Esophagus muscularis mucosa (tissue), 3 donors: ENCODE data around the gene DIAPH1.

Source experiments
- CTCF ChIP-seq, 3 experiments: fragments of 200-600 bp in 2 of 3; fragments of 450-650 bp in 1 of 3; sonication (generic) in 2 of 3; IDR thresholded peaks; one replicate each; pipeline ENCODE4 v1.5.1; 2017 to 2019; ENCODE audit warnings: antibody characterized with exemption in 3 of 3, mild to moderate bottlenecking in 2 of 3, moderate library complexity in 1 of 3
- POLR2A ChIP-seq: fragments of 450-650 bp; IDR thresholded peaks from one replicate; pipeline ENCODE4 v1.6.1; 2017; ENCODE audit warnings: antibody characterized with exemption, moderate library complexity, mild to moderate bottlenecking, low read depth
- POLR2AphosphoS5 ChIP-seq, 2 donors: sonication (generic); formaldehyde crosslinking; IDR thresholded peaks; one replicate each; pipeline ENCODE4 v1.6.1; 2017; ENCODE audit warnings: antibody characterized with exemption in 2 of 2

GRCh38 chr5:141483902-141484301 lies 134.9 kb downstream of the DIAPH1 start:
- TF ChIP-seq POLR2A = no peak
- TF ChIP-seq CTCF (IDR thresholded peaks at IDR 0.05) = no peak
- TF ChIP-seq POLR2AphosphoS5 (IDR thresholded peaks at IDR 0.05) = no peak
